Right atrium auricular region (tissue), 2 donors: Measurements from ENCODE around the gene DRAXIN. TPM values are rescaled to one million over a fixed set of nuclear protein-coding genes. Genes with fewer than 3 reads are reported as not detected.

Experiments
- DNase-seq: peaks from one replicate; pipeline ENCODE4 v3.0.0-alpha.2; 2019; ENCODE audit warnings: low spot score
- H3K27ac ChIP-seq, 2 donors: fragments of 200-600 bp; sonication (generic); 1 replicate in 1 of 2; 2 replicates in 1 of 2; pipeline ENCODE4 v1.5.1; 2016 to 2019
- H3K27me3 ChIP-seq, 2 donors: fragments of 200-600 bp; sonication (generic); one replicate each; pipeline versions ENCODE4 v1.5.1 to v1.6.0; 2017 to 2019
- H3K36me3 ChIP-seq: fragments of 200-600 bp; sonication (generic); one replicate; pipeline ENCODE4 v1.5.1; 2016
- H3K4me1 ChIP-seq, 2 donors: fragments of 200-600 bp; sonication (generic); one replicate each; pipeline versions ENCODE4 v1.5.1 to v1.6.0; 2017 to 2019
- H3K4me3 ChIP-seq, 2 donors: fragments of 200-600 bp; sonication (generic); 1 replicate in 1 of 2; 2 replicates in 1 of 2; pipeline ENCODE4 v1.5.1; 2017 to 2019; ENCODE audit warnings: mild to moderate bottlenecking in 1 of 2, moderate library complexity in 1 of 2
- H3K9me3 ChIP-seq, 2 donors: fragments of 200-600 bp; sonication (generic); one replicate each; pipeline ENCODE4 v1.5.1; 2019
- CTCF ChIP-seq, 2 donors: fragments of 200-600 bp; sonication (generic); IDR thresholded peaks; one replicate each; pipeline ENCODE4 v1.5.1; 2019; ENCODE audit warnings: antibody characterized with exemption in 2 of 2
- total RNA-seq, 2 donors: library from RNA; depleted of rRNA; stranded (reverse); fragments of >200 nt; gene quantifications; one replicate each; pipeline ENCODE4 v1.1.0, GENCODE V29; 2016

The DRAXIN gene
- total RNA-seq, 2 donors from 2014 or later: not detected

- Histone ChIP-seq H3K4me3 (no peak overlapping the region), H3K4me1 (peaks cover 0 to 31% of the 10 kb centered on the region in 2 donors), H3K9me3 (no peaks in the 10 kb centered on the region), H3K36me3 (no peaks in the 10 kb centered on the region), H3K27ac (no peak overlapping the region), H3K27me3 (peaks cover 9 to 33% of the 10 kb centered on the region in 2 donors)
- no peak for DNase-seq
- no peak for TF ChIP-seq CTCF (IDR thresholded peaks at IDR 0.05)
These were observed 1.6 kb downstream of the DRAXIN start for GRCh38 chr1:11693024-11693590.

GRCh38 chr1:11693917-11694316 is 2.4 kb downstream of the DRAXIN start:
- Histone ChIP-seq H3K27me3 (peaks cover 9 to 33% of the 10 kb centered on the region in 2 donors), H3K27ac (no peak overlapping the region), H3K36me3 (no peaks in the 10 kb centered on the region), H3K4me3 (no peak overlapping the region), H3K4me1 (peaks cover 0 to 31% of the 10 kb centered on the region in 2 donors), H3K9me3 (no peaks in the 10 kb centered on the region)
- DNase-seq: no peak
- no peak for TF ChIP-seq CTCF (IDR thresholded peaks at IDR 0.05)

GRCh38 chr1:11695861-11696260 is 4.4 kb downstream of the DRAXIN start:
- H3K27me3 ChIP-seq: peaks cover 8 to 27% of the 10 kb centered on the region in 2 donors
- no peak for DNase-seq
- no peaks in the 10 kb centered on the region for H3K9me3 ChIP-seq
- H3K27ac ChIP-seq: no peak overlapping the region
- no peaks in the 10 kb centered on the region for H3K36me3 ChIP-seq
- TF ChIP-seq CTCF (IDR thresholded peaks at IDR 0.05): no peak
- H3K4me1 ChIP-seq: peaks cover 0 to 26% of the 10 kb centered on the region in 2 donors
- no peak overlapping the region for H3K4me3 ChIP-seq

GRCh38 chr1:11697188-11697892 is 5.8 kb downstream of the DRAXIN start:
- Histone ChIP-seq H3K27me3 (peaks cover 6 to 13% of the 10 kb centered on the region in 2 donors), H3K36me3 (no peaks in the 10 kb centered on the region), H3K9me3 (no peaks in the 10 kb centered on the region), H3K27ac (no peak overlapping the region), H3K4me3 (no peak overlapping the region), H3K4me1 (peaks cover 0 to 21% of the 10 kb centered on the region in 2 donors)
- no peak for TF ChIP-seq CTCF (IDR thresholded peaks at IDR 0.05)
- DNase-seq: no peak

- peaks cover 6 to 9% of the 10 kb centered on the region in 2 donors for H3K27me3 ChIP-seq
- H3K4me3 ChIP-seq: no peak overlapping the region
- peaks cover 0 to 19% of the 10 kb centered on the region in 2 donors for H3K4me1 ChIP-seq
- TF ChIP-seq CTCF (IDR thresholded peaks at IDR 0.05): no peak
- H3K36me3 ChIP-seq: no peaks in the 10 kb centered on the region
- H3K27ac ChIP-seq: no peak overlapping the region
- no peaks in the 10 kb centered on the region for H3K9me3 ChIP-seq
- no peak for DNase-seq
These were observed 6.3 kb downstream of the DRAXIN start for GRCh38 chr1:11697893-11698210.
